GM23338 (cell line): ENCODE results near the gene SIRT7. TPM values are rescaled to one million over a fixed set of nuclear protein-coding genes. Genes with fewer than 3 reads are reported as not detected.
"Not testable (repeated sequence)": the region's sequence is repeated elsewhere in the genome, so short reads cannot be mapped to it uniquely, and the experiment has no call there.

Source experiments
- ATAC-seq: fragments of 200-7000 bp; cut with Tn5 transposase; 3 replicates; pipeline ENCODE4 v1.9.1; 2020
- DNase-seq: peaks from one replicate; pipeline ENCODE4 v3.0.0-alpha.2; 2015; ENCODE audit warnings: low spot score
- H2AFZ ChIP-seq: fragments of 200-600 bp; sonication (generic); 2 replicates; pipeline ENCODE4 v1.8.0; 2016; ENCODE audit warnings: antibody characterized with exemption, mild to moderate bottlenecking, moderate library complexity
- H3F3A ChIP-seq: fragments of 200-600 bp; sonication (generic); replicated peaks from 2 replicates; pipeline ENCODE4 v1.8.0; 2017; ENCODE audit warnings: antibody characterized with exemption, mixed run types, low read depth
- H3K27ac ChIP-seq: fragments of 200-600 bp; sonication (generic); 2 replicates; pipeline ENCODE4 v1.6.1; 2016; ENCODE audit warnings: low read depth
- H3K27me3 ChIP-seq: fragments of 200-600 bp; sonication (generic); 2 replicates; pipeline ENCODE4 v1.8.0; 2016; ENCODE audit warnings: mild to moderate bottlenecking, mixed run types, moderate library complexity; ENCODE audit not compliant: insufficient read depth
- H3K36me3 ChIP-seq: fragments of 200-600 bp; sonication (generic); 2 replicates; pipeline ENCODE4 v1.8.0; 2016; ENCODE audit warnings: mild to moderate bottlenecking; ENCODE audit not compliant: insufficient read depth
- H3K4me1 ChIP-seq: fragments of 200-600 bp; sonication (generic); 2 replicates; pipeline ENCODE4 v1.8.0; 2016; ENCODE audit warnings: mild to moderate bottlenecking, moderate library complexity; ENCODE audit not compliant: insufficient read depth
- H3K4me2 ChIP-seq: fragments of 200-600 bp; sonication (generic); 2 replicates; pipeline ENCODE4 v1.7.1; 2017; ENCODE audit warnings: mixed run types
- H3K4me3 ChIP-seq: fragments of 200-600 bp; sonication (generic); 2 replicates; pipeline ENCODE4 v1.6.1; 2016; ENCODE audit warnings: mixed run types
- H3K79me2 ChIP-seq: fragments of 200-600 bp; sonication (generic); replicated peaks from 2 replicates; pipeline ENCODE4 v1.8.0; 2017; ENCODE audit warnings: mild to moderate bottlenecking; ENCODE audit not compliant: insufficient read depth
- H3K9me2 ChIP-seq: fragments of 200-600 bp; sonication (generic); 2 replicates; pipeline ENCODE4 v1.8.0; 2017; ENCODE audit not compliant: insufficient read depth
- H4K20me1 ChIP-seq: fragments of 200-600 bp; sonication (generic); replicated peaks from 2 replicates; pipeline ENCODE4 v1.8.0; 2017; ENCODE audit warnings: mild to moderate bottlenecking; ENCODE audit not compliant: insufficient read depth
- H3K27ac Mint-ChIP-seq: 2 replicates; pipeline ENCODE4 v1.8.0; 2020; ENCODE audit warnings: inconsistent platforms, mild to moderate bottlenecking, moderate library complexity, mixed read lengths
- H3K27me3 Mint-ChIP-seq: 3 replicates; pipeline ENCODE4 v1.8.0; 2022; ENCODE audit warnings: low read depth, mild to moderate bottlenecking, moderate library complexity, mixed read lengths, inconsistent platforms; ENCODE audit not compliant: insufficient read depth, poor library complexity
- H3K36me3 Mint-ChIP-seq: 3 replicates; pipeline ENCODE4 v1.8.0; 2021; ENCODE audit warnings: low read depth, mild to moderate bottlenecking, inconsistent platforms, moderate library complexity, mixed read lengths
- H3K4me1 Mint-ChIP-seq: 3 replicates; pipeline ENCODE4 v1.8.0; 2020; ENCODE audit warnings: mild to moderate bottlenecking, inconsistent platforms, mixed read lengths
- H3K4me3 Mint-ChIP-seq: 3 replicates; pipeline ENCODE4 v1.8.0; 2021; ENCODE audit warnings: moderate library complexity, mild to moderate bottlenecking, inconsistent platforms, mixed read lengths
- H3K9me3 Mint-ChIP-seq: 3 replicates; pipeline ENCODE4 v1.8.0; 2020; ENCODE audit warnings: moderate library complexity, mild to moderate bottlenecking, inconsistent platforms, mixed read lengths
- CREB1 ChIP-seq: fragments of 250-450 bp; sonication (Bioruptor Pico); IDR thresholded peaks from 2 replicates; pipeline ENCODE4 v1.5.0; 2020; ENCODE audit warnings: low read depth, mild to moderate bottlenecking, moderate library complexity
- JUNB ChIP-seq: IDR thresholded peaks from one replicate; pipeline ENCODE4 v1.6.1; 2016; ENCODE audit warnings: antibody characterized with exemption; ENCODE audit not compliant: unreplicated experiment
- POLR2AphosphoS5 ChIP-seq: IDR thresholded peaks from 2 replicates; pipeline ENCODE4 v1.6.1; 2016; ENCODE audit warnings: antibody characterized with exemption, low read depth
- ZNF114 ChIP-seq: fragments of 250-450 bp; sonication (Bioruptor Pico); IDR thresholded peaks from 2 replicates; pipeline ENCODE4 v1.5.0; 2020; ENCODE audit warnings: mild to moderate bottlenecking, moderate library complexity
- polyA plus RNA-seq: library from polyadenylated mRNA; unstranded; fragments of >200 nt; fragmentation: Nextera tagmentation; extraction: Ambion mirVana; gene quantifications from 2 replicates; pipeline ENCODE4 v1.2.1, GENCODE V29; 2016
- total RNA-seq: library from RNA; depleted of rRNA; stranded (reverse); fragments of >200 nt; shearing (Covaris generic); gene quantifications from 2 replicates; pipeline ENCODE4 v1.2.3, GENCODE V29; 2014
- TF ChIP-seq, protein P1 (sequence below): IDR thresholded peaks from 2 replicates; pipeline ENCODE4 v1.6.1; 2016; ENCODE audit warnings: antibody characterized with exemption

The SIRT7 gene
- total and polyA plus RNA-seq, 2 experiments from 2014 or later, result 16.3 to 20.8 TPM

DNA sequence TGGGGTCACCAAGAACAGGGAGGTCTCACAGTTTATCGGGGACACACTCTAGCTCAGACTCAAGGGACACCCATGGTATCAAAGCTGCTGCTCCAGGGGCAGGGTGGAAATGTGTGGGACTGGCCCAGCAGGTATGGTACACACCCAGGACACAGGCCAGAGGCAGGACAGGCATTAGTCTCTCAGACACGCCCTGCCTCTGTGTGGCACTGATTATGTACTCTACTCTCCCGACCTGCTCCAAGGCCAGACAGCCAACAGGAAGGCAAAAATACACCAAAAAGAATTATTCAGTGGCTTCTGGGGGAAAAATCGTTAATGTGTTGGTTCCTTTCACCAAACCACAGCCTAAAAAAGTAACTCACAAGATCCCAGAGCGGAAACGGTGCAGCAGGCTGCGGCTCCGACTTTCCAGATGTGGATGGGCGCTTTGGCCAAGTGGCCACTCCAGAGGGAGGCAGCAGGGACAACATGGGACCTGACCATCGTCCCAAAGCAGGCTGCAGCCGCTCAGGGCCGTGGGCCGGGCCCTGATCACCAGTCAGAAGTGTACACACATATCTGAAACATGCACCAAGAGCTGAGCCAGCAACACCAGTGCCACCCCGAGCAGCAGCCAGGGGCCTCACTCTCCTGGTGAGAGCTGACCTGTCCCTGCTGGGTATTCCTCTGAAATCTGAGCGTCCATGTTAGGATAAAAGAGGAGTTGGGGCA, 1.0 kb upstream of the SIRT7 start:
- ATAC-seq (no peak), DNase-seq (no peak)
- Histone ChIP-seq H3K27me3 (no peaks in the 10 kb centered on the region), H3K36me3 (no peaks in the 10 kb centered on the region; the same call in 1 of the 2 replicates), H3K9me2 (no peaks in the 10 kb centered on the region), H3K27ac (0 out of 2 replicates have a peak overlapping the region, but pooled peaks have one; percentile 26), H3K4me3 (no peak overlapping the region), H3K4me2 (no peak overlapping the region), H3K4me1 (peaks cover 15% of the 10 kb centered on the region), H2AFZ (no peak overlapping the region), H3F3A (peaks cover 34% of the 10 kb centered on the region), H3K79me2 (peaks cover 59% of the 10 kb centered on the region), H4K20me1 (peaks cover 15% of the 10 kb centered on the region; the same call in 1 of the 2 replicates)
- Mint-ChIP-seq H3K27ac (peak overlapping the region; percentile 40), H3K4me1 (peaks cover 34% of the 10 kb centered on the region), H3K36me3 (peaks cover 56% of the 10 kb centered on the region), H3K9me3 (no peaks in the 10 kb centered on the region; the same call in 2 of the 3 replicates), H3K4me3 (peak overlapping the region; percentile 75), H3K27me3 (peaks cover 38% of the 10 kb centered on the region)
- TF ChIP-seq ZNF114, result no peak

DNA sequence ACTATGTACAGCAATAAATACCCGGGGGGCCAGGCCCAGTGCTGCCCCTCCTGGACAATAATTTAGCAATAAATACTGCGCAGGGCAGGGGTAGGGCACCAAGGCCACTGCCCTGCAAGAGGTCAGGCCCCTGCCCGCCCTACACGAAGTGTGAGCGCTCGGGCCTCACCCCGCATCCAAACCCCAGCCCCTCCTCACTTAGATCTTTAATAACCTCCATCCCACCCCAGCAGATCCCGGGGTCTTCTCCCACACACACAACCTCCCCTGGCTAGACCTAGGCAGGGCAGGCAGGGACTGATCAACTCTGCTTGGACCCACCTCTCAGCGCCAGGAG, 325 bp upstream of the SIRT7 start:
- peak; percentile 40 for ATAC-seq
- peaks cover 15% of the 10 kb centered on the region; the same call in 1 of the 2 replicates for H4K20me1 ChIP-seq
- not testable (repeated sequence) for H3K27me3 ChIP-seq, H2AFZ ChIP-seq, DNase-seq, H3K36me3 ChIP-seq, H3K27ac ChIP-seq, H3K9me3 Mint-ChIP-seq, H3K9me2 ChIP-seq
- H3K4me1 ChIP-seq, result peaks cover 10% of the 10 kb centered on the region
- peaks cover 52% of the 10 kb centered on the region for H3K79me2 ChIP-seq
- H3K4me1 Mint-ChIP-seq, result peaks cover 31% of the 10 kb centered on the region
- peak overlapping the region; percentile 83 for H3K4me3 ChIP-seq
- H3K27me3 Mint-ChIP-seq, result peaks cover 37% of the 10 kb centered on the region
- peak overlapping the region; percentile 75 for H3K4me3 Mint-ChIP-seq
- H3F3A ChIP-seq, result peaks cover 31% of the 10 kb centered on the region
- peaks cover 61% of the 10 kb centered on the region for H3K36me3 Mint-ChIP-seq
- H3K4me2 ChIP-seq, result peak overlapping the region; percentile 75
- peak overlapping the region; percentile 40; the same call in 1 of the 2 replicates for H3K27ac Mint-ChIP-seq

DNA sequence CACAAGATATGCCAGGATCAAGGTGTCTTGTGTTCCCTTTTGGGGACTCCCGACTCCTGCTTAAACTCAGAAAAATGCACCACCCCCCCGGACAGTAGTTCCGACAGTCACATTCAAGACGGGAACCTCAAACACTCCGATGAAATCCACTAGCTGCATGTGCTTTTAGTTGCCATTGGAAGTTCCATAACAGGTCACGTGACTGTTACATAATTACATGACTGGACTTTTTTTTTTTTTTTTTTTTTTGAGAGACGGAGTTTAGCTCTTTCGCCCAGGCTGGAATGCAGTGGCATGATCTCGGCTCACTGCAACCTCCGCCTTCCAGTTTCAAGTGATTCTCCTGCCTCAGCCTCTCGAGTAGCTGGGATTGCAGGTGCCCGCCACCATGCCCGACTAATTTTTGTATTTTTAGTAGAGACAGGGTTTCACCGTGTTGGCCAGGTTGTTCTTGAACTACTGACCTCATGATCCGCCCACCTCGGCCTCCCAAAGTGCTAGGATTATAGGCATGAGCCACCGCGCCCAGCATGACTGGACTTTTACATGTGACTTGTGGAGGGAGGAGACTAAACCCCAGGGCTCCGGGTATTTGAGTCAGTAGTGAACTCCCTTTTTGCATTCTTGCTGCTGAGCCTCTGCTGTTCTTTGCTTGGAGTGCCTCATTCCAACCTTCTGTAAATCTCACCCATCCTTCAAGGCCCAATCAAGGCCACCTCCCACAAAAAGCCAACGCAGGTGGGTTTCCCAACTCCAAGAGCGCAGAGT, 1.6 kb downstream of the SIRT7 start:
- Histone ChIP-seq H3K79me2 (peaks cover 35% of the 10 kb centered on the region), H2AFZ (no peak overlapping the region), H3K4me3 (peak overlapping the region; percentile 83; the same call in 1 of the 2 replicates), H4K20me1 (peaks cover 9% of the 10 kb centered on the region; the same call in 1 of the 2 replicates), H3K9me2 (no peaks in the 10 kb centered on the region), H3K27ac (no peak overlapping the region), H3K4me1 (peaks cover 10% of the 10 kb centered on the region), H3K36me3 (no peaks in the 10 kb centered on the region; the same call in 1 of the 2 replicates), H3K4me2 (peak overlapping the region; percentile 94; the same call in 1 of the 2 replicates), H3F3A (peaks cover 47% of the 10 kb centered on the region), H3K27me3 (no peaks in the 10 kb centered on the region)
- DNase-seq (no peak), ATAC-seq (no peak)
- TF ChIP-seq JUNB (no peak), CREB1 (CRISPR knock-in tag) (no peak), POLR2AphosphoS5 (no peak)
- TF ChIP-seq, protein P1, sequence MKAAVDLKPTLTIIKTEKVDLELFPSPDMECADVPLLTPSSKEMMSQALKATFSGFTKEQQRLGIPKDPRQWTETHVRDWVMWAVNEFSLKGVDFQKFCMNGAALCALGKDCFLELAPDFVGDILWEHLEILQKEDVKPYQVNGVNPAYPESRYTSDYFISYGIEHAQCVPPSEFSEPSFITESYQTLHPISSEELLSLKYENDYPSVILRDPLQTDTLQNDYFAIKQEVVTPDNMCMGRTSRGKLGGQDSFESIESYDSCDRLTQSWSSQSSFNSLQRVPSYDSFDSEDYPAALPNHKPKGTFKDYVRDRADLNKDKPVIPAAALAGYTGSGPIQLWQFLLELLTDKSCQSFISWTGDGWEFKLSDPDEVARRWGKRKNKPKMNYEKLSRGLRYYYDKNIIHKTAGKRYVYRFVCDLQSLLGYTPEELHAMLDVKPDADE, result no peak
- H3K27me3 Mint-ChIP-seq, result peaks cover 29% of the 10 kb centered on the region
- no peaks in the 10 kb centered on the region; the same call in 2 of the 3 replicates for H3K9me3 Mint-ChIP-seq
- peak overlapping the region; percentile 75 for H3K4me3 Mint-ChIP-seq
- H3K36me3 Mint-ChIP-seq, result peaks cover 59% of the 10 kb centered on the region
- peaks cover 22% of the 10 kb centered on the region for H3K4me1 Mint-ChIP-seq
- no peak overlapping the region for H3K27ac Mint-ChIP-seq
